Body of pancreas (tissue), 4 donors: ENCODE results near the gene FAM174B. TPM values are rescaled to one million over a fixed set of nuclear protein-coding genes. Genes with fewer than 3 reads are reported as not detected.

Experiments
- ATAC-seq: fragments of 150-250 bp; one replicate; pipeline ENCODE4 v1.9.1; 2016
- DNase-seq, 4 donors: peaks; one replicate each; pipeline ENCODE4 v3.0.0-alpha.2; 2019
- H3K27ac ChIP-seq, 4 donors: fragments of 200-600 bp; sonication (generic); 1 replicate in 3 of 4; 2 replicates in 1 of 4; pipeline versions ENCODE4 v1.5.1 to v1.6.1; 2016 to 2019; ENCODE audit warnings: mild to moderate bottlenecking in 1 of 4, mixed read lengths in 1 of 4, moderate library complexity in 1 of 4
- H3K27me3 ChIP-seq, 2 donors: fragments of 200-600 bp; sonication (generic); one replicate each; pipeline ENCODE4 v1.6.0; 2016; ENCODE audit warnings: mild to moderate bottlenecking in 1 of 2
- H3K36me3 ChIP-seq, 2 donors: fragments of 200-600 bp; sonication (generic); replicated peaks in 1 of 2; 2 replicates each; pipeline ENCODE4 v1.5.1; 2016; ENCODE audit warnings: low read depth in 2 of 2; ENCODE audit not compliant: insufficient read depth in 1 of 2
- H3K4me1 ChIP-seq: fragments of 200-600 bp; sonication (generic); one replicate; pipeline ENCODE4 v1.6.0; 2016
- H3K4me3 ChIP-seq, 2 donors: fragments of 200-600 bp; sonication (generic); 1 replicate in 1 of 2; 2 replicates in 1 of 2; pipeline ENCODE4 v1.5.1; 2016 to 2019
- H3K9me3 ChIP-seq, 3 donors: fragments of 200-600 bp; sonication (generic); 1 replicate in 2 of 3; 2 replicates in 1 of 3; pipeline ENCODE4 v1.5.1; 2016
- POLR2A ChIP-seq, 3 donors: fragments of 450-650 bp; IDR thresholded peaks; one replicate each; pipeline ENCODE4 v1.6.1; 2016; ENCODE audit warnings: antibody characterized with exemption in 3 of 3, mild to moderate bottlenecking in 2 of 3
- WGBS, 2 donors: methylation state at CpG; one replicate each; pipeline ENCODE4 v1.1.5; 2017; 5-methylcytosine and 5-hydroxymethylcytosine counted together
- intact Hi-C: fragments of 100-400 bp; cut with DNase I; formaldehyde crosslinking; loops from one replicate; pipeline ENCODE4 v1.15.1; 2023
- total RNA-seq, 2 donors: library from RNA; depleted of rRNA; stranded (reverse); fragments of >200 nt; gene quantifications; one replicate each; pipeline ENCODE4 v1.1.0, GENCODE V29; 2016
- TF ChIP-seq, protein P1 (sequence below), 7 experiments: fragments of 450-650 bp in 4 of 7; fragments of 200-600 bp in 3 of 7; sonication (generic) in 3 of 7; IDR thresholded peaks; one replicate each; pipeline ENCODE4 v1.5.1; 2016 to 2019; ENCODE audit warnings: antibody characterized with exemption in 7 of 7

Gene FAM174B
- total RNA-seq, 2 donors from 2014 or later, result 51.4 to 59.9 TPM

DNA sequence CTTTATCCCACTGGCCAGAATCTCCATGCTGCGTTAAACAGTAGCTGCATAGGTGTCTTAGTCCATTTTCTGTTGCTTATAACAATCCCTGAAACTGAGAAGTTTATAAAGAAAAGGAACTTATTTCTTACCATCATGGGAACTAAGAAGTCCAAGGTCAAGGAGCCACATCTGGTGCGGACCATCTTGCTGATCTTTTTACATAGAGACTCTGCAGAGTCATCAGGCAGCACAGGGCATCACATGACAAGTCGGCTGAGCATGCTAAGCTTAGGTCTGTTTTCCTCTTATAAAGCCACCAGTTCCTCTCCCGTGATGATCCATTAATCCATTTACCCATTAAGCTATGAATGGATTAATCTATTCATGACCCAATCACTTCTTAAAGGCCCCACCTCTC lies 22.4 kb upstream of the FAM174B start:
- no peaks in the 10 kb centered on the region for H3K36me3 ChIP-seq
- DNase-seq, result peak in 2 of 4 donors; percentile 33 to 42
- H3K4me1 ChIP-seq, result peaks cover 7% of the 10 kb centered on the region
- no peaks in the 10 kb centered on the region for H3K27me3 ChIP-seq
- no peak overlapping the region for H3K4me3 ChIP-seq
- no peak overlapping the region for H3K27ac ChIP-seq
- ATAC-seq, result no peak
- intact Hi-C loops, result no loop called here
- WGBS, 2 donors, result 72 to 73% methylated on average over 4 of the region's 4 CpGs
- TF ChIP-seq POLR2A (IDR thresholded peaks at IDR 0.05), result no peak
- TF ChIP-seq, protein P1, sequence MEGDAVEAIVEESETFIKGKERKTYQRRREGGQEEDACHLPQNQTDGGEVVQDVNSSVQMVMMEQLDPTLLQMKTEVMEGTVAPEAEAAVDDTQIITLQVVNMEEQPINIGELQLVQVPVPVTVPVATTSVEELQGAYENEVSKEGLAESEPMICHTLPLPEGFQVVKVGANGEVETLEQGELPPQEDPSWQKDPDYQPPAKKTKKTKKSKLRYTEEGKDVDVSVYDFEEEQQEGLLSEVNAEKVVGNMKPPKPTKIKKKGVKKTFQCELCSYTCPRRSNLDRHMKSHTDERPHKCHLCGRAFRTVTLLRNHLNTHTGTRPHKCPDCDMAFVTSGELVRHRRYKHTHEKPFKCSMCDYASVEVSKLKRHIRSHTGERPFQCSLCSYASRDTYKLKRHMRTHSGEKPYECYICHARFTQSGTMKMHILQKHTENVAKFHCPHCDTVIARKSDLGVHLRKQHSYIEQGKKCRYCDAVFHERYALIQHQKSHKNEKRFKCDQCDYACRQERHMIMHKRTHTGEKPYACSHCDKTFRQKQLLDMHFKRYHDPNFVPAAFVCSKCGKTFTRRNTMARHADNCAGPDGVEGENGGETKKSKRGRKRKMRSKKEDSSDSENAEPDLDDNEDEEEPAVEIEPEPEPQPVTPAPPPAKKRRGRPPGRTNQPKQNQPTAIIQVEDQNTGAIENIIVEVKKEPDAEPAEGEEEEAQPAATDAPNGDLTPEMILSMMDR (IDR thresholded peaks at IDR 0.05), result no peak
- no peaks in the 10 kb centered on the region for H3K9me3 ChIP-seq

DNA sequence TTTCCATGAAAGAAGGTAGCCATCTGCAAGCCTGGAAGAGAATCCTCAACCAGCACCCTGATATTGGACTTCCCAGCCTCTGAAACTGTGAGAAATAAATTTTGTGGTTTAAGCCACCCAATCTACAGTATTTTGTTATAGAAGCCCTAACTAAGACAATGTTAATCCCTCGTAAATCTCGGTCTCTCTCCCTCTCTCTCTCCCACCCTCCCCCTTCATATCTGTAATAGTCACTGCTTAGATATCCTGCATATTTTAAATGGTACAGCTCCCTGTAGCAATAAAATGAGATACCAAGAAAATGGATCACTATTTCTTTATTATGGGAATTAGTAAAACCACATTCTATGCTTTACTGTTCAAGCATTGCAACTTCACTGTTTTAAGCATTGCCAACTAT lies 21.0 kb upstream of the FAM174B start:
- 92% methylated on average over 2 of the region's 2 CpGs for WGBS, 2 donors
- Histone ChIP-seq H3K36me3 (no peaks in the 10 kb centered on the region), H3K27ac (no peak overlapping the region), H3K27me3 (no peaks in the 10 kb centered on the region), H3K9me3 (no peaks in the 10 kb centered on the region), H3K4me3 (no peak overlapping the region), H3K4me1 (peaks cover 6% of the 10 kb centered on the region)
- intact Hi-C loops, result no loop called here
- no peak for TF ChIP-seq POLR2A (IDR thresholded peaks at IDR 0.05)
- TF ChIP-seq, protein P1 (IDR thresholded peaks at IDR 0.05), result no peak
- DNase-seq (no peak), ATAC-seq (no peak)

DNA sequence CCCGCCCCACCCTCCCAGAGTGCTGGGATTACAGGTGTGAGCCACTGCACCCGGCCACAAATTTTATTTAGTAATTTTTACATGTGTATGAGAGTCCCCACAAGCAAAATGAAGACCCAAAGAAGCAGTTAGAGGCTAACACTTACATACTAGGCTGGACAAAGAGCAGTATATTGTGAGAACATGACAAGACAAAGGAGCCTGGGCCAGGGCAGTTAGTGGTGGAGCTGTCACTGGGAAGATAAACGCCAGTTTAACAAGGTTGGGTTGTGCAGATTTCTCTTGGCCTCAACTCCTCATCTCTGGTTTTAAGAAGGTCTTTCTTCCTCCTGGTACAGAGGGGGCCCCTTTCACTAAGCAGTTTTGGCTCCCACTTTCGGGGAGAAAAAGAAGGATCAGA lies 19.9 kb upstream of the FAM174B start:
- ATAC-seq (no peak), DNase-seq (no peak)
- H3K9me3 ChIP-seq, result no peaks in the 10 kb centered on the region
- no peaks in the 10 kb centered on the region for H3K36me3 ChIP-seq
- TF ChIP-seq POLR2A (IDR thresholded peaks at IDR 0.05), result no peak
- TF ChIP-seq, protein P1 (IDR thresholded peaks at IDR 0.05), result no peak
- intact Hi-C loops, result no loop called here
- 89 to 95% methylated on average over 4 of the region's 4 CpGs for WGBS, 2 donors
- no peaks in the 10 kb centered on the region for H3K4me1 ChIP-seq
- H3K27ac ChIP-seq, result no peak overlapping the region
- no peaks in the 10 kb centered on the region for H3K27me3 ChIP-seq
- no peak overlapping the region for H3K4me3 ChIP-seq

DNA sequence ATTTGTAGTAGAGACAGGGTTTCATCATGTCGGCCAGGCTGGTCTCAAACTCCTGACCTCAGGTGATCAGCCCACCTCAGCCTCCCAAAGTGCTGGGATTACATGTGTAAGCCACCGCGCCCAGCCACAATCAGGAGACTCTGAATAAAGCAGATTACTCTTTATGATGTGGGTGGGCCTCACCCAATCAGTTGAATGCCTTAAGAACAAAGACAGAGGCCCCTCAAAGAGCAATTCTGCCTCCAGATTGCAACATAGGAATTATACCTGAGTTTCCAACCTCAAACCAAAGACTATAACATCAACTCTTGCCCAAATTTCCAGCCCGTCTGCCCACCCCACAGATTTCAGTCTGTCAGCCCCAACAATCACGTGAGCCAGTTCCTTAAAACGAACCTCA lies 18.8 kb upstream of the FAM174B start:
- no peaks in the 10 kb centered on the region for H3K27me3 ChIP-seq
- no peaks in the 10 kb centered on the region for H3K36me3 ChIP-seq
- ATAC-seq, result no peak
- WGBS, 2 donors, result 91 to 94% methylated on average over 3 to 6 of the region's 6 CpGs
- H3K4me1 ChIP-seq, result no peaks in the 10 kb centered on the region
- H3K4me3 ChIP-seq, result no peak overlapping the region
- H3K9me3 ChIP-seq, result no peaks in the 10 kb centered on the region
- TF ChIP-seq POLR2A (IDR thresholded peaks at IDR 0.05), result no peak
- TF ChIP-seq, protein P1 (IDR thresholded peaks at IDR 0.05), result no peak
- no peak for DNase-seq
- H3K27ac ChIP-seq, result no peak overlapping the region
- intact Hi-C loops, result no loop called here

DNA sequence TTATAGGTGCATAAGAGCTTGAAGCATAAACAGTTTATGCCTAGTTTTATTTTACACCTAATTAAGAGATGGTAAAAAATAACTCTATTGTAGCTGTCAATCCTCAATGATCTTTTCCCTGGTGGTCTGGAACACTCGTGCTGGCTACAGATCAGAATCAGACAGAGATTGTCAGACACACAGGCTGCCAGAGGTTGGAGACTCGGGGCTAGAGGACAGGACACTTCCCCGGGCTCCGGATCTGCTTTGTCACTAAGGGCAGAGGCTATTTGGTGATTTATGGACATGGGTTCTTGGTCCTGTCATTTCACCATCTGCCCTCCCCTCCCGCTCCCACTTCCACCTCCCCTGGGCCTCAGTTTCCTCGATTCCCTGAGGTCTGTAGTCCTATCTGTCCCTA lies 16.5 kb upstream of the FAM174B start:
- Histone ChIP-seq H3K27ac (no peak overlapping the region), H3K27me3 (no peaks in the 10 kb centered on the region), H3K36me3 (no peaks in the 10 kb centered on the region), H3K4me3 (no peak overlapping the region), H3K4me1 (peaks cover 7% of the 10 kb centered on the region), H3K9me3 (no peaks in the 10 kb centered on the region)
- no peak for DNase-seq
- no peak for TF ChIP-seq POLR2A (IDR thresholded peaks at IDR 0.05)
- TF ChIP-seq, protein P1 (IDR thresholded peaks at IDR 0.05), result no peak
- ATAC-seq, result no peak
- WGBS, 2 donors, result 77 to 84% methylated on average over 4 to 6 of the region's 6 CpGs
- intact Hi-C loops, result no loop called here
